Prostate gland (tissue), 2 donors: Measurements from ENCODE around the gene KCNE1. TPM values are rescaled to one million over a fixed set of nuclear protein-coding genes. Genes with fewer than 3 reads are reported as not detected.

ENCODE experiments used
- DNase-seq: peaks from one replicate; pipeline ENCODE4 v3.0.0-alpha.2; 2019; ENCODE audit warnings: low spot score
- H3K27ac ChIP-seq, 2 donors: fragments of 200-600 bp; sonication (generic); 2 replicates each; pipeline ENCODE4 v1.5.1; 2017 to 2019
- H3K27me3 ChIP-seq: fragments of 200-600 bp; sonication (generic); replicated peaks from 2 replicates; pipeline ENCODE4 v1.5.1; 2019; ENCODE audit not compliant: insufficient read depth
- H3K36me3 ChIP-seq, 2 donors: fragments of 200-600 bp; sonication (generic); 1 replicate in 1 of 2; 2 replicates in 1 of 2; pipeline versions ENCODE4 v1.5.1 to v1.8.1; 2017 to 2019
- H3K4me1 ChIP-seq: fragments of 200-600 bp; sonication (generic); replicated peaks from 2 replicates; pipeline ENCODE4 v1.5.1; 2019
- H3K4me3 ChIP-seq, 2 donors: fragments of 200-600 bp; sonication (generic); 2 replicates each; pipeline ENCODE4 v1.5.1; 2017 to 2019
- H3K9me3 ChIP-seq: fragments of 200-600 bp; sonication (generic); 2 replicates; pipeline ENCODE4 v1.5.1; 2017
- CTCF ChIP-seq, 4 experiments: fragments of 200-600 bp in 2 of 4; fragments of 450-650 bp in 2 of 4; sonication (generic) in 2 of 4; IDR thresholded peaks; 1 replicate in 3 of 4; 2 replicates in 1 of 4; pipeline ENCODE4 v1.5.1; 2016 to 2019; ENCODE audit warnings: antibody characterized with exemption in 4 of 4, mild to moderate bottlenecking in 2 of 4, moderate library complexity in 2 of 4
- POLR2A ChIP-seq: fragments of 450-650 bp; IDR thresholded peaks from one replicate; pipeline ENCODE4 v1.6.1; 2016; ENCODE audit warnings: antibody characterized with exemption, mild to moderate bottlenecking
- POLR2AphosphoS5 ChIP-seq: sonication (generic); formaldehyde crosslinking; IDR thresholded peaks from one replicate; pipeline ENCODE4 v1.6.1; 2017; ENCODE audit warnings: antibody characterized with exemption
- WGBS: methylation state at CpG from one replicate; pipeline ENCODE4 v1.1.5; 2018; 5-methylcytosine and 5-hydroxymethylcytosine counted together
- intact Hi-C: fragments of 100-400 bp; cut with DNase I; formaldehyde crosslinking; loops from one replicate; pipeline ENCODE4 v1.14.2; 2022
- total RNA-seq, 2 donors: library from RNA; depleted of rRNA; stranded (reverse); fragments of >200 nt; gene quantifications; one replicate each; pipeline ENCODE4 v1.1.0, GENCODE V29; 2016

The KCNE1 gene
- total RNA-seq, 2 donors from 2014 or later, result 0.32 to 6.7 TPM

GRCh38 chr21:34504595-34504994 lies 7.4 kb downstream of the KCNE1 start:
- DNase-seq, result no peak
- Histone ChIP-seq H3K27me3 (no peaks in the 10 kb centered on the region), H3K4me3 (no peak overlapping the region), H3K9me3 (no peaks in the 10 kb centered on the region), H3K27ac (no peak overlapping the region), H3K36me3 (no peaks in the 10 kb centered on the region), H3K4me1 (no peaks in the 10 kb centered on the region)
- TF ChIP-seq CTCF (IDR thresholded peaks at IDR 0.05) (no peak), POLR2AphosphoS5 (no peak), POLR2A (no peak)
- intact Hi-C loops, result no loop called here
- 88% methylated on average over 2 of the region's 2 CpGs for WGBS

DNA sequence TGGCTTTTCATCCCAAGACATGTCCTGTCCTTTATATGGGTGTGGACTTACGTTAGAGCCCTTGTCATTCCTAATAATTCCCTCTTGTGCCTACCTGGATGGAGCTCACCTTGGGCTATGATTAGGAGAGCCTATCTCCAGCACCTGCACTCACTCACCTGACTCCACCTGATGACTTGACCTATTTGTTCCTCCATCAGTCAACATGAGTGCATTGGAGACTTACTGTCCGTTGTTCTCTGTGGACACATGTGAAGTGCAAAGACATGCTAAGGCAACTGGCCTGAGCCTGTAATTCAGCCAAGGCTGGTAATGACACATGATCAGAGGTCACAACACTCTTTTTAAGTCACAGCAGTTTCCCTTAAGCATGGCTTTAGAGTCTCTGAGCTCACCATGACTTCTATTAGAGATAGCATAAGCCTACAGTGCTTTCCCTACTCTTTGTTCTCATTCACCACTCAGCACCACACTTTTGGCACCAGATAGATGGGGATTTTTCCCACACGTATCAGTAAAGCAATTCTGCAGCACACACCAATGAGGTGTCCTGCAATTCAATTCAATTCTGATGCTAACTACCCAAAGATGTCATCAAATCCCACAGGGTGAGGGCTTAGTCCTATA lies 9.4 kb downstream of the KCNE1 start:
- no peak for DNase-seq
- TF ChIP-seq CTCF (IDR thresholded peaks at IDR 0.05), result no peak
- TF ChIP-seq POLR2AphosphoS5, result no peak
- TF ChIP-seq POLR2A, result no peak
- Histone ChIP-seq H3K4me3 (no peak overlapping the region), H3K27me3 (no peaks in the 10 kb centered on the region), H3K36me3 (no peaks in the 10 kb centered on the region), H3K27ac (no peak overlapping the region), H3K4me1 (no peaks in the 10 kb centered on the region), H3K9me3 (no peaks in the 10 kb centered on the region)
- intact Hi-C loops, result no loop called here
- WGBS, result 81% methylated on average over 3 of the region's 3 CpGs

DNA sequence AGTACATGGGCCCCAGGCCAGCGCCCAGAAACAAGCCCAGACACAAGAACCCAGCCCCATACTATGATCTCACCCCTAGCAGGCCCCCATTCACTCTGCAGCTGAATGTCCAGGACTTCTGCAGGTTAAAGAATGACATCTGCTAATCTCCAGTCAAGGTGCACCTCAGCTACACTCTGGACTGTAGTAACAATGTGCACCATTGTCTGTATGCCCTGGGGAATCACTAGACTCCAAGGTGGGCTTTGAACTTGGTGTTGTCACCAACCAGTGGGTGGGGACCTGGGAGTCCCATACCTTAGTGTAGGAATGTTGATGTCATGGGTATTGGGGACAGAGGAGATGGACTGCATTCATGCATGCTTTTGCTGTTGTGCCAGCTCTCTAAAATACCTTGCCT lies 10.3 kb downstream of the KCNE1 start:
- H3K36me3 ChIP-seq, result no peaks in the 10 kb centered on the region
- no peak overlapping the region for H3K27ac ChIP-seq
- H3K4me3 ChIP-seq, result no peak overlapping the region
- 69% methylated on average over 1 of the region's 1 CpG for WGBS
- no peak for TF ChIP-seq POLR2AphosphoS5
- TF ChIP-seq CTCF (IDR thresholded peaks at IDR 0.05), result no peak
- TF ChIP-seq POLR2A, result no peak
- H3K27me3 ChIP-seq, result no peaks in the 10 kb centered on the region
- no peak for DNase-seq
- intact Hi-C loops, result no loop called here
- no peaks in the 10 kb centered on the region for H3K4me1 ChIP-seq
- no peaks in the 10 kb centered on the region for H3K9me3 ChIP-seq

GRCh38 chr21:34500191-34500590 lies 11.8 kb downstream of the KCNE1 start:
- intact Hi-C loops, result no loop called here
- no peak for TF ChIP-seq POLR2A
- no peak for TF ChIP-seq CTCF (IDR thresholded peaks at IDR 0.05)
- TF ChIP-seq POLR2AphosphoS5, result no peak
- no peak overlapping the region for H3K4me3 ChIP-seq
- no peaks in the 10 kb centered on the region for H3K36me3 ChIP-seq
- H3K9me3 ChIP-seq, result no peaks in the 10 kb centered on the region
- WGBS, result 79% methylated on average over 1 of the region's 1 CpG
- no peaks in the 10 kb centered on the region for H3K4me1 ChIP-seq
- H3K27ac ChIP-seq, result no peak overlapping the region
- H3K27me3 ChIP-seq, result no peaks in the 10 kb centered on the region
- no peak for DNase-seq

GRCh38 chr21:34499116-34499515 lies 12.9 kb downstream of the KCNE1 start:
- TF ChIP-seq POLR2AphosphoS5, result no peak
- no peak for TF ChIP-seq CTCF (IDR thresholded peaks at IDR 0.05)
- TF ChIP-seq POLR2A, result no peak
- H3K27me3 ChIP-seq, result no peaks in the 10 kb centered on the region
- no peak for DNase-seq
- no peak overlapping the region for H3K4me3 ChIP-seq
- intact Hi-C loops, result no loop called here
- no peaks in the 10 kb centered on the region for H3K4me1 ChIP-seq
- H3K36me3 ChIP-seq, result no peaks in the 10 kb centered on the region
- WGBS, result 89% methylated on average over 4 of the region's 4 CpGs
- no peak overlapping the region for H3K27ac ChIP-seq
- H3K9me3 ChIP-seq, result no peaks in the 10 kb centered on the region
